ENCODE measurements around the gene BCR. TPM values are rescaled to one million over a fixed set of nuclear protein-coding genes. Genes with fewer than 3 reads are reported as not detected.
"Not testable (repeated sequence)": the region's sequence is repeated elsewhere in the genome, so short reads cannot be mapped to it uniquely, and the experiment has no call there.

BCR gene
- total RNA-seq, 4 donors from 2014 or later: 70.5 to 102 (median 84.1) TPM

GRCh38 chr22:23313791-23314567 lies 133.7 kb downstream of the BCR start:
- TF ChIP-seq POLR2A (IDR thresholded peaks at IDR 0.05): no peak
- TF ChIP-seq, protein P1, sequence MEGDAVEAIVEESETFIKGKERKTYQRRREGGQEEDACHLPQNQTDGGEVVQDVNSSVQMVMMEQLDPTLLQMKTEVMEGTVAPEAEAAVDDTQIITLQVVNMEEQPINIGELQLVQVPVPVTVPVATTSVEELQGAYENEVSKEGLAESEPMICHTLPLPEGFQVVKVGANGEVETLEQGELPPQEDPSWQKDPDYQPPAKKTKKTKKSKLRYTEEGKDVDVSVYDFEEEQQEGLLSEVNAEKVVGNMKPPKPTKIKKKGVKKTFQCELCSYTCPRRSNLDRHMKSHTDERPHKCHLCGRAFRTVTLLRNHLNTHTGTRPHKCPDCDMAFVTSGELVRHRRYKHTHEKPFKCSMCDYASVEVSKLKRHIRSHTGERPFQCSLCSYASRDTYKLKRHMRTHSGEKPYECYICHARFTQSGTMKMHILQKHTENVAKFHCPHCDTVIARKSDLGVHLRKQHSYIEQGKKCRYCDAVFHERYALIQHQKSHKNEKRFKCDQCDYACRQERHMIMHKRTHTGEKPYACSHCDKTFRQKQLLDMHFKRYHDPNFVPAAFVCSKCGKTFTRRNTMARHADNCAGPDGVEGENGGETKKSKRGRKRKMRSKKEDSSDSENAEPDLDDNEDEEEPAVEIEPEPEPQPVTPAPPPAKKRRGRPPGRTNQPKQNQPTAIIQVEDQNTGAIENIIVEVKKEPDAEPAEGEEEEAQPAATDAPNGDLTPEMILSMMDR (IDR thresholded peaks at IDR 0.05): no peak
- H3K4me3 ChIP-seq (ENCODE audit: low read depth, poor library complexity, severe bottlenecking): no peak overlapping the region
- peak in 1 of 2 donors; percentile 78 for DNase-seq (ENCODE audit: low spot score in 2 of 2)
- intact Hi-C loops (cut with DNase I; ENCODE audit: low total_unique reads): loop anchor here (10.0 kb wide), 1 partner anchor 71 kb away; no protein-coding TSS in a partner anchor
- WGBS, 2 donors: 93% methylated on average over 11 to 13 of the region's 14 CpGs

GRCh38 chr22:23315341-23315917 lies 135.1 kb downstream of the BCR start:
- WGBS, 2 donors: 38 to 39% methylated on average over 11 to 14 of the region's 15 CpGs

DNA sequence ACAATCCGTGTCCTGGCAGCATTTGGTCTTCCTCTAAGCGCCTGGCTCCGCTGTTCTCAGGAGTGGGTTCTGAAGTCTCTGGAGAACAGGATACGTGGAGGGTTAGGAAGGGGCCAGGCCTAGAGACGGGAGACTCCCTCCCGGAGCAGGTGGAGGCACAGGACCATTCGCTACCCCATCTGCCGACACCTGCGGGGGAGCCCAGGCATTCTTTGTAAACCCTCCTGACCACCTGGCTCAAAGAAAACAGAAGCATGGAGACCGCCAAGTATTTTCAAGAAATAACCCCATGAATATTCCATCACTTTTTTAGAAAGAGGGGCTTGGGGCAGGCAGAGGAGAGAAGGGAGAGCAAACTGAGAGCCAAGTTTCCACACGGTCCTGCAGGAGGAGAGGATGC lies 136.3 kb downstream of the BCR start:
- peak in 1 of 2 donors; percentile 53 for DNase-seq (ENCODE audit: low spot score in 2 of 2)
- 68 to 80% methylated on average over 1 to 2 of the region's 11 CpGs for WGBS, 2 donors
- not testable (repeated sequence) for H3K4me3 ChIP-seq (ENCODE audit: low read depth, poor library complexity, severe bottlenecking)
- intact Hi-C loops (cut with DNase I; ENCODE audit: low total_unique reads): loop anchor here (10.0 kb wide), 1 partner anchor 68 kb away; no protein-coding TSS in a partner anchor

More at GRCh38 chr22:23315341-23315917, 135.1 kb downstream of the BCR start:
- peak in 1 of 2 donors; percentile 94 for DNase-seq (ENCODE audit: low spot score in 2 of 2)
- intact Hi-C loops (cut with DNase I; ENCODE audit: low total_unique reads): loop anchor here (10.0 kb wide), 1 partner anchor 69 kb away; no protein-coding TSS in a partner anchor
- no peak overlapping the region for H3K4me3 ChIP-seq (ENCODE audit: low read depth, poor library complexity, severe bottlenecking)
- TF ChIP-seq, protein P1 (IDR thresholded peaks at IDR 0.05): peak in 1 of 3 donors; percentile 32
- no peak for TF ChIP-seq POLR2A (IDR thresholded peaks at IDR 0.05)

GRCh38 chr22:23318316-23318715 lies 138.0 kb downstream of the BCR start:
- intact Hi-C loops (cut with DNase I; ENCODE audit: low total_unique reads): loop anchor here (10.0 kb wide), 1 partner anchor 66 kb away; no protein-coding TSS in a partner anchor
- WGBS, 2 donors: 90% methylated on average over 6 of the region's 9 CpGs; no CpG with 5 or more reads in 1 of the 2 donors
- peak in 1 of 2 donors; percentile 43 for DNase-seq (ENCODE audit: low spot score in 2 of 2)
- H3K4me3 ChIP-seq (ENCODE audit: low read depth, poor library complexity, severe bottlenecking): not testable (repeated sequence)

GRCh38 chr22:23322497-23323080 lies 142.3 kb downstream of the BCR start:
- intact Hi-C loops (cut with DNase I; ENCODE audit: low total_unique reads); H3K4me3 ChIP-seq (ENCODE audit: low read depth, poor library complexity, severe bottlenecking): not testable (repeated sequence)
- peak in 1 of 2 donors; percentile 73 for DNase-seq (ENCODE audit: low spot score in 2 of 2)
- WGBS, 2 donors: 80 to 82% methylated on average over 19 of the region's 19 CpGs

GRCh38 chr22:23323960-23324688 lies 143.8 kb downstream of the BCR start:
- intact Hi-C loops (cut with DNase I; ENCODE audit: low total_unique reads); H3K4me3 ChIP-seq (ENCODE audit: low read depth, poor library complexity, severe bottlenecking); DNase-seq (ENCODE audit: low spot score in 2 of 2): not testable (repeated sequence)
- 81 to 83% methylated on average over 6 of the region's 6 CpGs for WGBS, 2 donors

DNA sequence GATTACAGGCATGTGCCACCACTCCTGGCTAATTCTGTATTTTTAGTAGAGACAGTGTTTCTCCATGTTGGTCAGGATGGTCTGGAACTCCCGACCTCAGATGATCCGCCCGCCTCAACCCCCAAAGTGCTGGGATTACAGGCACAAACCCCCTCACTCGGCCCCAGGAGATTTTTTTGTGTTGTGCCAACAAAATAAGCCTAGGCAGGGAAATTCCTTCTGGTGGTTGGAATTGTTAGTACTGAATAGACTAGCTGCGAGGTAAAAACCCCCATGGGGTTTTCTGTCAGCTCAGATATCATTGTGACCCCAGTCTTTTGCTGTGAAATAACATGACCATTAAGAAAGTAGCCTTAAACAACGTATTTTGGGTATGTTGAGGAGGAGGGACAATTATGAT lies 144.9 kb downstream of the BCR start:
- TF ChIP-seq, protein P1 (IDR thresholded peaks at IDR 0.05): no peak
- no peak for TF ChIP-seq POLR2A (IDR thresholded peaks at IDR 0.05)
- DNase-seq (ENCODE audit: low spot score in 2 of 2): peak in 1 of 2 donors; percentile 61

GRCh38 chr22:23333822-23334221 lies 153.5 kb downstream of the BCR start:
- H3K4me3 ChIP-seq (ENCODE audit: low read depth, poor library complexity, severe bottlenecking); DNase-seq (ENCODE audit: low spot score in 2 of 2); intact Hi-C loops (cut with DNase I; ENCODE audit: low total_unique reads): not testable (repeated sequence)

More for the DNA sequence above, 144.9 kb downstream of the BCR start:
- 61 to 69% methylated on average over 6 of the region's 6 CpGs for WGBS, 2 donors
- H3K4me3 ChIP-seq (ENCODE audit: low read depth, poor library complexity, severe bottlenecking): no peak overlapping the region
- intact Hi-C loops (cut with DNase I; ENCODE audit: low total_unique reads): no loop called here

- WGBS, 2 donors: 90 to 92% methylated on average over 3 to 4 of the region's 9 CpGs
- intact Hi-C loops (cut with DNase I; ENCODE audit: low total_unique reads); DNase-seq (ENCODE audit: low spot score in 2 of 2); H3K4me3 ChIP-seq (ENCODE audit: low read depth, poor library complexity, severe bottlenecking): not testable (repeated sequence)
Observed at GRCh38 chr22:23337672-23338071, 157.4 kb downstream of the BCR start.

DNA sequence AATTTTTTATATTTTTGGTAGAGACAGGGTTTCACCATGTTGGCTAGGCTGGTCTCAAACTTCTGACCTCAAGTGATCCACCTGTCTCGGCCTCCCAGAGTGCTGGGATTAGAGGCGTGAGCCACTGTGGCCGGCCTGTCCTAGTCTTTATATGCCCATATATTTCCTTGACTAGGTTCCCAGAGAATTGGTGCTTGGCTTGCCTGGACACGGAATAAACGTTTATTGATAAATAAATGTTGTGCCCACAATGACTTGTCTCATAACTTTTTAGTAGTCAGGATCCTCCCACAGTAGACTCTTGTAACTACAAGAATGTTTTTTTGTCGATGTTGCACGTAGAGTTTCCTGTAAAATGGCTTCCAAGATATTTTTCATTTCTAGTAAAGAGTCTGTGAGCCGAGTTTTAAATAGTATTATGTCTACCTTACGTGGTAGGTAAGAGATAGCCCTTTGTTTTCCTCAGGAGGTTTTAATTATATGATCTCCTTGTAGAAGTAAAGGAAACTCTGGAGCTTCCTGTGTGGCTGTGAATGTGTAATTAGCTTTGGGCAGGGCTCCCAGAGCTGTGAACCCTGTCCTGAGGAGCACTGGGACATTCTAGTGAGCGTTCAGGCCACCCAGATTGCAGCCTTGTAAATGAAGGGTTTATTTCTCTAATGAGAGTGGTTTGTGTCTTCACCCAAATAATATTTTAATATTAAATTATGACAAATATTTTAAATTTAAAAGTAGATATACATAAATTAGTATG lies 161.8 kb downstream of the BCR start:
- H3K4me3 ChIP-seq (ENCODE audit: low read depth, poor library complexity, severe bottlenecking); intact Hi-C loops (cut with DNase I; ENCODE audit: low total_unique reads): not testable (repeated sequence)
- peak in 1 of 2 donors; percentile 31 for DNase-seq (ENCODE audit: low spot score in 2 of 2)
- 76 to 86% methylated on average over 10 of the region's 10 CpGs for WGBS, 2 donors
